GM19372 (cell line): ENCODE results near the gene GPR78.

Experiments
- ATAC-seq: cut with Tn5 transposase; IDR thresholded peaks from one replicate; pipeline ENCODE4 v1.9.1; 2021; ENCODE audit warnings: mild to moderate bottlenecking, low read depth, moderate library complexity; ENCODE audit not compliant: unreplicated experiment

The GPR78 gene

GRCh38 chr4:8545439-8545765 is 34.8 kb upstream of the GPR78 start:
- no peak for ATAC-seq

GRCh38 chr4:8546766-8547107 is 33.5 kb upstream of the GPR78 start:
- ATAC-seq, result no peak

- ATAC-seq, result no peak
Observed at GRCh38 chr4:8547108-8547911, 32.9 kb upstream of the GPR78 start.

- ATAC-seq, result no peak
Observed at GRCh38 chr4:8547912-8548730, 32.1 kb upstream of the GPR78 start.

GRCh38 chr4:8548731-8549351 is 31.4 kb upstream of the GPR78 start:
- ATAC-seq, result no peak

- no peak for ATAC-seq
Observed at GRCh38 chr4:8549352-8549931, 30.8 kb upstream of the GPR78 start.

GRCh38 chr4:8550691-8551090 is 29.5 kb upstream of the GPR78 start:
- ATAC-seq, result no peak

- ATAC-seq, result no peak
Observed at GRCh38 chr4:8552024-8552423, 28.2 kb upstream of the GPR78 start.

- no peak for ATAC-seq
Observed at GRCh38 chr4:8552581-8553205, 27.5 kb upstream of the GPR78 start.

- no peak for ATAC-seq
Observed at GRCh38 chr4:8553216-8553615, 27.0 kb upstream of the GPR78 start.

GRCh38 chr4:8553991-8554405 is 26.2 kb upstream of the GPR78 start:
- no peak for ATAC-seq

- no peak for ATAC-seq
Observed at GRCh38 chr4:8554555-8555100, 25.6 kb upstream of the GPR78 start.

GRCh38 chr4:8555716-8556115 is 24.5 kb upstream of the GPR78 start:
- no peak for ATAC-seq

- no peak for ATAC-seq
Observed at GRCh38 chr4:8556341-8557150, 23.6 kb upstream of the GPR78 start.

- no peak for ATAC-seq
Observed at GRCh38 chr4:8557151-8558076, 22.8 kb upstream of the GPR78 start.

- ATAC-seq, result no peak
Observed at GRCh38 chr4:8558080-8558960, 21.9 kb upstream of the GPR78 start.

GRCh38 chr4:8559011-8559410 is 21.2 kb upstream of the GPR78 start:
- ATAC-seq, result no peak
